BJ (cell line): Measurements from ENCODE around the gene RAD9A. TPM values are rescaled to one million over a fixed set of nuclear protein-coding genes. Genes with fewer than 3 reads are reported as not detected.

Experiments used
- CTCF ChIA-PET: fragments of 350-600 bp; formaldehyde crosslinking; extraction: SDS; loops from one replicate; lab custom pipeline; 2021; ENCODE audit warnings: antibody characterized with exemption, inconsistent platforms; lab: Yijun Ruan, JAX
- POLR2A ChIA-PET: fragments of 300-600 bp; sonication (Branson Sonifier 250); formaldehyde crosslinking; extraction: SDS; loops from one replicate; lab custom pipeline; 2021; ENCODE audit warnings: antibody characterized with exemption; lab: Charles Lee
- DNase-seq: peaks from one replicate; pipeline ENCODE4 v3.0.0-alpha.2; 2011; ENCODE audit warnings: low read depth
- H3K27me3 ChIP-seq: 2 replicates; pipeline ENCODE4 v1.6.0; 2011; ENCODE audit warnings: low read length; ENCODE audit not compliant: control insufficient read depth, insufficient read depth
- H3K36me3 ChIP-seq: 2 replicates; pipeline ENCODE4 v1.5.1; 2011; ENCODE audit warnings: low read length; ENCODE audit not compliant: control insufficient read depth, insufficient read depth
- H3K4me3 ChIP-seq: 2 replicates; pipeline ENCODE4 v1.5.1; 2011; ENCODE audit warnings: low read depth, mild to moderate bottlenecking, control low read depth, low read length
- CTCF ChIP-seq: IDR thresholded peaks from 2 replicates; pipeline ENCODE4 v1.5.1; 2011; ENCODE audit warnings: low read depth, mild to moderate bottlenecking, control low read depth, inconsistent platforms, low read length, moderate library complexity; ENCODE audit not compliant: insufficient read depth
- polyA plus RNA-seq: library from polyadenylated mRNA; depleted of rRNA; stranded (reverse); fragments of >200 nt; gene quantifications from 2 replicates; pipeline ENCODE4 v1.2.3, GENCODE V29; 2011

RAD9A gene
- polyA plus RNA-seq, 1 experiment: 10.7 TPM

DNA sequence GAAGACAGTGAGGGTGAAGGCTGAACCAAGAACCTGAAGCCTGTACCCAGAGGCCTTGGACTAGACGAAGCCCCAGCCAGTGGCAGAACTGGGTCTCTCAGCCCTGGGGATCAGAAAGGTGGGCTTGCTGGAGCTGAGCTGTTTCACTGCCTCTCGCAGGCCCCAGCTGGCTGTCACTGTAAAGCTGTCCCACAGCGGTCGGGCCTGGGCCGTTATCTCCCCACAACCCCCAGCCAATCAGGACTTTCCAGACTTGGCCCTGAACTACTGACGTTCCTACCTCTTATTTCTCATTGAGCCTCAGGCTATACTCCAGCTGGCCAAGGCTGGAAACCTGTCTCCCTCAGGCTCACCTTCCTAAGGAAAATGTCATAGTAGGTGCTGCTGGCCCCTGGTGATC, 5.8 kb downstream of the RAD9A start:
- no peak for DNase-seq
- CTCF ChIA-PET: interaction anchor here (0.6 to 2.5 kb wide), 5 partner anchors 15 to 73 kb away, joined by 3 to 9 read pairs (median 5); partner anchors contain the start of gene POLD4

DNA sequence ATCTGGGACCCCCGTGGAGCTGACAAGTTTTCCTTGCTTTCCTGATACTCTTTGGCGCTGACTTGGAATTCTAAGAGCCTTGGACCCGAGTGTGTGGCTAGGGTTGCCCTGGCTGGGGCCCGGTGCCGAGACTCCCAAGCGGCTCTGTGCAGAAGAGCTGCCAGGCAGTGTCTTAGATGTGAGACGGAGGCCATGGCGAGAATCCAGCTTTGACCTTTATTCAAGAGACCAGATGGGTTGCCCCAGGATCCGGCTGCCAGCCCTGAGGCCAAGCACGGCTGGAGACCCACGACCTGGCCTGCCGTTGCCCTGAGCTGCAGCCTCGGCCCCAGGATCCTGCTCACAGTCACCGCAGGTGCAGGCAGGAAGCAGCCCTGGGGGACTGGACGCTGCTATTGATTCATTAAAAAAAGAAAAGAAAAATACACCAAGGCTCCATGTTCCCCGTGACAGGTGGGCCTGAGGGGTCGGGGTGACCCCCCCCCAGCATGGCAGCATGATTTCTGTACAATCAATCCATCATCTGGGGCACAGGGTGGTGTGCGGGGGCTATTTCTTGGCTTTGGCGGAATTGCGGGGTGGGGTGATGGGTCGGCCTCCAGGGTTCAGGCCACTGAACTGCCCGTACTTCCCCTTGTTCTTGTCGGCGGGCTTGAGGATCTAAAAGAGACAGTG, 6.3 kb downstream of the RAD9A start:
- H3K27me3 ChIP-seq: no peaks in the 10 kb centered on the region
- TF ChIP-seq CTCF: no peak
- no peak for DNase-seq
- H3K36me3 ChIP-seq: peaks cover 34% of the 10 kb centered on the region
- ChIA-PET CTCF (interaction anchor here (0.6 to 2.5 kb wide), 5 partner anchors 16 to 73 kb away, joined by 3 to 9 read pairs (median 5); partner anchors contain the start of gene POLD4), POLR2A (no interaction called here)
- H3K4me3 ChIP-seq: no peak overlapping the region

More for the DNA sequence above, 5.8 kb downstream of the RAD9A start:
- H3K36me3 ChIP-seq: peaks cover 34% of the 10 kb centered on the region
- no peaks in the 10 kb centered on the region for H3K27me3 ChIP-seq
- no peak for TF ChIP-seq CTCF
- POLR2A ChIA-PET: no interaction called here
- H3K4me3 ChIP-seq: no peak overlapping the region

DNA sequence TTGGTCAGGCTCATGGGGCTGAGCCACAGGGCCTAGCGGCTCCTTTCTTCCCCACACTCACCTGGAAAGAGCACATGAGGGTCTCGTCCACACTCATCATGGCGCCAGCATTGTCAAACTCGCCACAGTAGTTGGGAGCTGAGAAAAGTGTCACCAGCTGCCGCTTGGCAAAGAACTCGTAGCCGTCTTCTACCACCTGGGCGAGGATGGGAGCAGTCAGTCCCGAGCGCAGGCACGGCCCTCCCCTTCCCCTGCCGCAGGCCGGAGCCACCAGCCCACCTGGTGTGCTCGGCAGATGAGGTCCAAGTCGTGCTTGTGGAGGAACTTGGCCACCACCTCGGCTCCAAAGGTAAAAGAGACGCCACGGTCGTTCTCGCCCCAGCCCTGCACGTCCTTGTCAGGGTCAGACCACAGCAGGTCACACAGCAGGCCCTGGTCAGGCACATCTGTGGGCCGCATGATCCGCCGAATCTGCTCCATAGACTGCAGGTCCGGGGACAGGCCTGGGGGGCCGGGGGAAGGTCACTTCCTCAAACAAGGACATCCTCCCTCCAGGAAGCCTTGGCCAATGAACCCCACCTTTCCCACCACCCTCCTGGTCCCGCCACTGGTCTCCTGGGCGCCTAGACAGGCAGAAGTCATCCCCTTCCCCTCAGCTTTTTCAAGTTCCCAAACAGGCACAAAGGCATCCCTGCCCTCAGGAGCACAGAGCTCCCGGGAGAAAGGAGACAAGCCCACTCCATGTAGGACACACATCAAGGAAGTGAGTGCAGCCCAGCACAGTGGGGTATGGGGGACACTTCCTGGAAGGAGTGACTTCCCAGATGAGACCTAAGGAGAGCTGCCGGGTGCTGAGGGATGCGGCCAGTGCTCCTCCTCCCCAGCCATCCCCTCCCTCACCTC, 7.1 kb downstream of the RAD9A start:
- POLR2A ChIA-PET: interaction anchor here (0.5 kb wide), 1 partner anchor 48 kb away, joined by 9 read pairs; no protein-coding TSS in a partner anchor
- Histone ChIP-seq H3K27me3 (no peaks in the 10 kb centered on the region), H3K4me3 (no peak overlapping the region), H3K36me3 (peaks cover 32% of the 10 kb centered on the region)
- no peak for DNase-seq
- TF ChIP-seq CTCF: no peak
- CTCF ChIA-PET: interaction anchor here (0.6 to 2.5 kb wide), 5 partner anchors 17 to 159 kb away, joined by 3 to 6 read pairs (median 3); partner anchors contain the start of gene POLD4

DNA sequence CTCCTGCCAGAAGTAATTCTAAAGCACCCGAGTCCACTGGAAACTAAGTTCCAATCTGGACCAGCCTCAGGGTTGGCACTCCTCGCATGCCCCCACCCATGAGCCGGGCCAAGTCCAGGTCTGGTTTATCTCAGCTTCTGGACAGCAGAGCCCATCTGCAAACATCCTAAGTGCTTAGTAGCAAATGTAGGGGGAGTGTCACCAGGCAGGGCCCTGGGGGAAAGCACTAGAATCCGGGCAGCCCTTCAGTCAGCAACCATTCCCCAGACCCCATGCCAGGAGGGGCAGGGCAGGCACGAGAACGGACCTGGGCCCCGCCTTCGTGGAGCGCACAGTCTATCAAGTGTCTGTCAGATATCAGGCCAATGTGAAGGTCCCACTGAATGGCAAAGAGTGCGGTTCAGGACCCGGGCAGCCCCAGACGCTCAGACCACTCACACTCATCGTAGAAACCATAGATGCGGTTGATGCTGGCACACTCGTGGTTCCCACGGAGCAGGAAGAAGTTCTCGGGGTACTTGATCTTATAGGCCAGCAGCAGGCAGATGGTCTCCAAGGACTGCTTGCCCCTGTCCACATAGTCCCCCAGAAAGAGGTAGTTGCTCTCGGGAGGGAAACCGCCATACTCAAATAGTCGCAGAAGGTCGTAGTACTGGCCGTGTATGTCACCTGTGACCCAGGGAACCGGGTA, 8.6 kb downstream of the RAD9A start:
- peak overlapping the region; percentile 98 for H3K4me3 ChIP-seq
- ChIA-PET POLR2A (no interaction called here), CTCF (interaction anchor here (0.8 to 2.7 kb wide), 13 partner anchors 9 to 69 kb away, joined by 3 to 16 read pairs (median 8); partner anchors contain the start of genes CLCF1, CORO1B, RAD9A and TMEM134)
- no peak for TF ChIP-seq CTCF
- DNase-seq: no peak
- no peaks in the 10 kb centered on the region for H3K27me3 ChIP-seq
- H3K36me3 ChIP-seq: peaks cover 30% of the 10 kb centered on the region
